ENCODE measurements around the gene MPG. TPM values are rescaled to one million over a fixed set of nuclear protein-coding genes. Genes with fewer than 3 reads are reported as not detected.

The MPG gene
- total and polyA plus RNA-seq, 2 donors from 2014 or later: 40.8 to 54.3 TPM

- H3K4me1 ChIP-seq (ENCODE audit: control insufficient read depth in 2 of 3, insufficient read depth in 2 of 3, low read depth in 1 of 3, low read length in 3 of 3): peaks cover 0 to 27% (median 5%) of the 10 kb centered on the region in 3 donors
- H3K9me3 ChIP-seq (ENCODE audit: control insufficient read depth in 2 of 3, insufficient read depth in 1 of 3, low read length in 3 of 3): no peaks in the 10 kb centered on the region
- intact Hi-C loops (cut with DNase I): no loop called here
- no peak for TF ChIP-seq CTCF (IDR thresholded peaks at IDR 0.05; ENCODE audit: borderline replicate concordance, extremely low read depth, insufficient read depth)
- peak overlapping the region; percentile 51 to 80 for H3K27ac ChIP-seq (ENCODE audit: low read depth in 2 of 2, low read length in 2 of 2)
- H3K4me3 ChIP-seq (ENCODE audit: low read length in 3 of 3): peak overlapping the region; percentile 58 to 86 (median 71)
- H3K36me3 ChIP-seq (ENCODE audit: control insufficient read depth in 2 of 3, insufficient read depth in 3 of 3, low read length in 3 of 3): no peaks in the 10 kb centered on the region
- peak overlapping the region; percentile 33 to 84 (median 71) for H3K9ac ChIP-seq (ENCODE audit: low read length in 3 of 3)
- DNase-seq: peak in 1 of 5 donors; percentile 78
- no peaks in the 10 kb centered on the region for H3K27me3 ChIP-seq (ENCODE audit: control insufficient read depth, insufficient read depth, low read length)
- no peak for FAIRE-seq
These were observed 572 bp downstream of the MPG start for GRCh38 chr16:78444-79150.

- peaks cover 0 to 31% (median 5%) of the 10 kb centered on the region in 3 donors for H3K4me1 ChIP-seq (ENCODE audit: control insufficient read depth in 2 of 3, insufficient read depth in 2 of 3, low read depth in 1 of 3, low read length in 3 of 3)
These were observed 1.4 kb downstream of the MPG start for GRCh38 chr16:79151-80054.

GRCh38 chr16:83060-83603 is 5.1 kb downstream of the MPG start:
- peaks cover 0 to 9% (median 0%) of the 10 kb centered on the region in 3 donors for H3K36me3 ChIP-seq (ENCODE audit: control insufficient read depth in 2 of 3, insufficient read depth in 3 of 3, low read length in 3 of 3)

More at GRCh38 chr16:79151-80054, 1.4 kb downstream of the MPG start:
- Histone ChIP-seq H3K4me3 (ENCODE audit: low read length in 3 of 3) (peak overlapping the region in 1 of 3 donors; percentile 86), H3K36me3 (ENCODE audit: control insufficient read depth in 2 of 3, insufficient read depth in 3 of 3, low read length in 3 of 3) (no peaks in the 10 kb centered on the region), H3K9ac (ENCODE audit: low read length in 3 of 3) (peak overlapping the region in 1 of 3 donors; percentile 84), H3K27ac (ENCODE audit: low read depth in 2 of 2, low read length in 2 of 2) (no peak overlapping the region), H3K9me3 (ENCODE audit: control insufficient read depth in 2 of 3, insufficient read depth in 1 of 3, low read length in 3 of 3) (no peaks in the 10 kb centered on the region), H3K27me3 (ENCODE audit: control insufficient read depth, insufficient read depth, low read length) (no peaks in the 10 kb centered on the region)
- intact Hi-C loops (cut with DNase I): no loop called here
- DNase-seq: no peak
- TF ChIP-seq CTCF (IDR thresholded peaks at IDR 0.05; ENCODE audit: borderline replicate concordance, extremely low read depth, insufficient read depth): no peak
- FAIRE-seq: no peak

More at GRCh38 chr16:83060-83603, 5.1 kb downstream of the MPG start:
- Histone ChIP-seq H3K27me3 (ENCODE audit: control insufficient read depth, insufficient read depth, low read length) (no peaks in the 10 kb centered on the region), H3K9me3 (ENCODE audit: control insufficient read depth in 2 of 3, insufficient read depth in 1 of 3, low read length in 3 of 3) (no peaks in the 10 kb centered on the region), H3K9ac (ENCODE audit: low read length in 3 of 3) (no peak overlapping the region), H3K27ac (ENCODE audit: low read depth in 2 of 2, low read length in 2 of 2) (no peak overlapping the region), H3K4me1 (ENCODE audit: control insufficient read depth in 2 of 3, insufficient read depth in 2 of 3, low read depth in 1 of 3, low read length in 3 of 3) (peaks cover 0 to 24% (median 5%) of the 10 kb centered on the region in 3 donors), H3K4me3 (ENCODE audit: low read length in 3 of 3) (no peak overlapping the region)
- DNase-seq: peak in 1 of 5 donors; percentile 76
- no peak for TF ChIP-seq CTCF (IDR thresholded peaks at IDR 0.05; ENCODE audit: borderline replicate concordance, extremely low read depth, insufficient read depth)
- no peak for FAIRE-seq
- intact Hi-C loops (cut with DNase I): no loop called here
